AG04450 (cell line): Measurements from ENCODE around the gene TRRAP. TPM values are rescaled to one million over a fixed set of nuclear protein-coding genes. Genes with fewer than 3 reads are reported as not detected.

Experiments
- CTCF ChIA-PET: fragments of 300-600, 350-600 bp; formaldehyde crosslinking; extraction: SDS; loops from one replicate; lab custom pipeline; 2022; ENCODE audit warnings: antibody characterized with exemption, inconsistent platforms; lab: Charles Lee
- POLR2A ChIA-PET: fragments of 350-600 bp; formaldehyde crosslinking; extraction: SDS; loops from one replicate; lab custom pipeline; 2021; ENCODE audit warnings: antibody characterized with exemption, inconsistent platforms; lab: Yijun Ruan, JAX
- DNase-seq: peaks from one replicate; pipeline ENCODE4 v3.0.0-alpha.2; 2011; ENCODE audit warnings: low read depth, low spot score
- H3K27ac ChIP-seq: one replicate; pipeline ENCODE4 v1.5.1; 2012; ENCODE audit warnings: low read depth, low read length, control low read depth
- H3K27me3 ChIP-seq: one replicate; pipeline ENCODE4 v1.6.0; 2012; ENCODE audit warnings: low read length; ENCODE audit not compliant: control insufficient read depth, insufficient read depth
- H3K4me3 ChIP-seq: 2 replicates; pipeline ENCODE4 v1.5.1; 2011; ENCODE audit warnings: mild to moderate bottlenecking, low read depth, low read length, control low read depth
- H3K9me3 ChIP-seq: 2 replicates; pipeline ENCODE4 v1.5.1; 2012; ENCODE audit warnings: low read length; ENCODE audit not compliant: control insufficient read depth, insufficient read depth
- polyA plus RNA-seq: library from polyadenylated mRNA; depleted of rRNA; stranded (reverse); fragments of >200 nt; gene quantifications from 2 replicates; pipeline ENCODE4 v1.2.3, GENCODE V29; 2011
- TF ChIP-seq, protein P1 (sequence below): IDR thresholded peaks from 2 replicates; pipeline ENCODE4 v1.5.1; 2011; ENCODE audit warnings: low read depth, low read length, control low read depth, inconsistent platforms

The TRRAP gene
- polyA plus RNA-seq, 1 experiment, result 20.6 TPM

DNA sequence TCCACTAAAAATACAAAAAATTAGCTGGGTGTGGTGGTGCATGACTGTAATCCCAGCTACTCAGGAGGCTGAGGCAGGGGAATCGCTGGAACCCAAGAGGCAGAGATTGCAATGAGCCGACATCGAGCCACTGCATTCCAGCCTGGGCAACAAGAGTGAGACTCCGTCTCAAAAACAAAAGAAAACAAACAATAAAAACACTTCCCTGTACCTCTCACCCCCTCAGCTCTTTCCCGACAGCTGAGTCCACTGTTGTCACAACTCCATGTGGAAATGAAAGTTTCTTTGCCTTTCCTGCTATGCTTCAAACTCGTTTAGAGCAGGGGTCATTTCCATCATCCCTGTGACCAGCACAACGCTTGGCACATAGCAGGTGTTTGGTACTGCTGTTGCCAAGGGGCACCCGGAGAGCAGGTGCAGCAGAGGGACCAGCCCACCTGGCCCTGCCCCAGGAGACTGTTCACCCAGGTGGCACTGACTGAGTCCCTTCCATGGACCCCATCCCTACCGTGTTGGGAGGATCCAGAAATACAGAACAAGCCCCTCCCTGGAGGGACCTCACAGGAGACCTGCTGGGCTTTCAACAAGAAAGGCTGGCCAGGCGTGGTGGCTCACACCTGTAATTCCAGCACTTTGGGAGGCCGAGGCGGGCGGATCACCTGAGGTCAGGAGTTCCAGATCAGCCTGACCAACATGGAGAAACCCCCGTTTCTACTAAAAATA lies 13.4 kb upstream of the TRRAP start:
- TF ChIP-seq, protein P1, sequence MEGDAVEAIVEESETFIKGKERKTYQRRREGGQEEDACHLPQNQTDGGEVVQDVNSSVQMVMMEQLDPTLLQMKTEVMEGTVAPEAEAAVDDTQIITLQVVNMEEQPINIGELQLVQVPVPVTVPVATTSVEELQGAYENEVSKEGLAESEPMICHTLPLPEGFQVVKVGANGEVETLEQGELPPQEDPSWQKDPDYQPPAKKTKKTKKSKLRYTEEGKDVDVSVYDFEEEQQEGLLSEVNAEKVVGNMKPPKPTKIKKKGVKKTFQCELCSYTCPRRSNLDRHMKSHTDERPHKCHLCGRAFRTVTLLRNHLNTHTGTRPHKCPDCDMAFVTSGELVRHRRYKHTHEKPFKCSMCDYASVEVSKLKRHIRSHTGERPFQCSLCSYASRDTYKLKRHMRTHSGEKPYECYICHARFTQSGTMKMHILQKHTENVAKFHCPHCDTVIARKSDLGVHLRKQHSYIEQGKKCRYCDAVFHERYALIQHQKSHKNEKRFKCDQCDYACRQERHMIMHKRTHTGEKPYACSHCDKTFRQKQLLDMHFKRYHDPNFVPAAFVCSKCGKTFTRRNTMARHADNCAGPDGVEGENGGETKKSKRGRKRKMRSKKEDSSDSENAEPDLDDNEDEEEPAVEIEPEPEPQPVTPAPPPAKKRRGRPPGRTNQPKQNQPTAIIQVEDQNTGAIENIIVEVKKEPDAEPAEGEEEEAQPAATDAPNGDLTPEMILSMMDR, result no peak
- no peaks in the 10 kb centered on the region; the same call in 1 of the 2 replicates for H3K9me3 ChIP-seq
- POLR2A ChIA-PET, result interaction anchor here (0.6 to 0.8 kb wide), 3 partner anchors 12 to 693 kb away, joined by 3 to 4 read pairs (median 3); partner anchors contain the start of gene ZNF655
- no peak overlapping the region for H3K27ac ChIP-seq
- DNase-seq, result no peak
- peaks cover 14% of the 10 kb centered on the region for H3K27me3 ChIP-seq
- no peak overlapping the region for H3K4me3 ChIP-seq
- CTCF ChIA-PET, result no interaction called here

DNA sequence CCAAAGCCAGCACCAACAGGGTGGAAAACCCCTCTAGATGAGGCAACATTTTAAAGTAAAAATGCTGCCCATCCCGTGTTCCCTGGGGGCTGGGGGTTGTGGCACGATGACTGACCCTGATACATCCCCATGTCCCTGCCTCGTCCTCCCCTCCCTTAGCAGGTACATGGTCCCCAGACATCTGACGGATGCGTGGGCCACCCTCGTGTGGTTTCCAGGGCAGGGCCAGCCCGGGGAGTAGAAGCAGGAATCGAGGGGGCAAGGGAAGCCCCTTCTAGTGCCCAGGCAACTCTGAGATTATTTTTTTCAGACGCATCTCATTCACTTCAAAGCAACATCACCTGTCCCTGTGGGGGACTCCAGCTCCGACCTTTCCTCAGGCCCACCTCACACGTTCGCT lies 12.0 kb upstream of the TRRAP start:
- Histone ChIP-seq H3K4me3 (no peak overlapping the region), H3K9me3 (no peaks in the 10 kb centered on the region; the same call in 1 of the 2 replicates), H3K27me3 (peaks cover 14% of the 10 kb centered on the region), H3K27ac (no peak overlapping the region)
- CTCF ChIA-PET, result interaction anchor here (1.4 to 1.5 kb wide), 2 partner anchors 12 to 35 kb away, joined by 4 to 5 read pairs; partner anchors contain the start of gene TRRAP
- POLR2A ChIA-PET, result interaction anchor here (1.0 to 1.1 kb wide), 2 partner anchors 12 to 25 kb away, joined by 3 read pairs; partner anchors contain the start of gene TRRAP
- TF ChIP-seq, protein P1, result no peak
- no peak for DNase-seq

DNA sequence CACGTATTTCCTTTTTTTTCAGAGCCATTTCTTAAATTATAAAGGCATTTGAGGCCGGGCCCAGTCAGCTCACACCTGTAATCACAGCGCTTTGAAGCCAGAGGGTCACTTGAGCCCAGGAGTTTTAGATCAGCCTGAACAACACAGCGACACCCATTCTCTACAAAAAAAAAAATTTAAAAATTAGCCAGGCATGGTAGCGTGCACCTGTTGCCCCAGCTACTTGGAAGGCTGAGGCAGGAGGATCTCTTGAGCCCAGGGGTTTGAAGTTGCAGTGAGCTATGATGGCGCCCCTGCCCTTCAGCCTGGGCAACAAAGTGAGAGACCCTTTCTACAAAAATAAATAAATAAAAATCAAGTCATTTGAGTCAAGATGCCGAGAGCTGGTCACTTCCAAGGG lies 11.6 kb upstream of the TRRAP start:
- POLR2A ChIA-PET, result interaction anchor here (1.0 to 1.1 kb wide), 2 partner anchors 12 to 26 kb away, joined by 3 read pairs; partner anchors contain the start of gene TRRAP

DNA sequence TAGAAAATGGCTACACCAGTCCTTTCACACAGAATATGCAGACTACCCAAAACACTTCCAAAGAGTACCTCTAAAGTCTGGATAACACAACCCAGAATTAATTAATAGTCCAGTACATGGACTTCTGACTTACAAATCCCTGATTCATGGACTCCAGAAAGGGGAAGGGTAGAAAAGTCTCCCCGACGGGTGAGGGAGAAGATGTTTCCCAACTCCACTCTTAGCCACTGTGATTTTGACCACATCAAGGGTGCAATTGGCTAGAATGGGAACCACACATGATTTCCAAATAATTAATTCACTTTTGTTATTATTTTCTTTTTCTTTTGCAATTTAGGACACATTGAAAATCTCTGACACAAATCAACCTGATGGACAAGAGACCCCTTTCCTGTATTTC lies 9.9 kb upstream of the TRRAP start:
- ChIA-PET POLR2A (no interaction called here), CTCF (interaction anchor here (1.5 kb wide), 1 partner anchor 37 kb away, joined by 4 read pairs; no protein-coding TSS in a partner anchor)
- H3K27ac ChIP-seq, result no peak overlapping the region

More for the DNA sequence above, 11.6 kb upstream of the TRRAP start:
- Histone ChIP-seq H3K27me3 (peaks cover 14% of the 10 kb centered on the region), H3K9me3 (no peaks in the 10 kb centered on the region; the same call in 1 of the 2 replicates), H3K4me3 (no peak overlapping the region), H3K27ac (no peak overlapping the region)
- TF ChIP-seq, protein P1, result no peak
- CTCF ChIA-PET, result interaction anchor here (1.4 to 1.5 kb wide), 3 partner anchors 12 to 35 kb away, joined by 4 to 5 read pairs (median 4); partner anchors contain the start of gene TRRAP
- DNase-seq, result no peak

More for the DNA sequence above, 9.9 kb upstream of the TRRAP start:
- no peak for DNase-seq
- H3K27me3 ChIP-seq, result peaks cover 14% of the 10 kb centered on the region
- no peak overlapping the region for H3K4me3 ChIP-seq
- TF ChIP-seq, protein P1, result no peak
- H3K9me3 ChIP-seq, result no peaks in the 10 kb centered on the region; the same call in 1 of the 2 replicates
